Occipital lobe (tissue), 1 donor: ENCODE results near the gene MTRR. TPM values are rescaled to one million over a fixed set of nuclear protein-coding genes. Genes with fewer than 3 reads are reported as not detected.

Experiments
- total RNA-seq: library from RNA; depleted of rRNA; stranded (reverse); fragments of >200 nt; gene quantifications from one replicate; pipeline ENCODE4 v1.2.3, GENCODE V29; 2014

Gene MTRR
- total RNA-seq, 1 donor from 2014 or later: 29.9 TPM

Other genes starting within 250 kb of the MTRR start
- 2.2 TPM for gene CFAP90, start 18.0 kb upstream of the MTRR start, total RNA-seq
- gene FASTKD3, start 117 bp upstream of the MTRR start, total RNA-seq: 21.4 TPM